Measurements from ENCODE around the gene HSPB7.

HSPB7 gene

DNA sequence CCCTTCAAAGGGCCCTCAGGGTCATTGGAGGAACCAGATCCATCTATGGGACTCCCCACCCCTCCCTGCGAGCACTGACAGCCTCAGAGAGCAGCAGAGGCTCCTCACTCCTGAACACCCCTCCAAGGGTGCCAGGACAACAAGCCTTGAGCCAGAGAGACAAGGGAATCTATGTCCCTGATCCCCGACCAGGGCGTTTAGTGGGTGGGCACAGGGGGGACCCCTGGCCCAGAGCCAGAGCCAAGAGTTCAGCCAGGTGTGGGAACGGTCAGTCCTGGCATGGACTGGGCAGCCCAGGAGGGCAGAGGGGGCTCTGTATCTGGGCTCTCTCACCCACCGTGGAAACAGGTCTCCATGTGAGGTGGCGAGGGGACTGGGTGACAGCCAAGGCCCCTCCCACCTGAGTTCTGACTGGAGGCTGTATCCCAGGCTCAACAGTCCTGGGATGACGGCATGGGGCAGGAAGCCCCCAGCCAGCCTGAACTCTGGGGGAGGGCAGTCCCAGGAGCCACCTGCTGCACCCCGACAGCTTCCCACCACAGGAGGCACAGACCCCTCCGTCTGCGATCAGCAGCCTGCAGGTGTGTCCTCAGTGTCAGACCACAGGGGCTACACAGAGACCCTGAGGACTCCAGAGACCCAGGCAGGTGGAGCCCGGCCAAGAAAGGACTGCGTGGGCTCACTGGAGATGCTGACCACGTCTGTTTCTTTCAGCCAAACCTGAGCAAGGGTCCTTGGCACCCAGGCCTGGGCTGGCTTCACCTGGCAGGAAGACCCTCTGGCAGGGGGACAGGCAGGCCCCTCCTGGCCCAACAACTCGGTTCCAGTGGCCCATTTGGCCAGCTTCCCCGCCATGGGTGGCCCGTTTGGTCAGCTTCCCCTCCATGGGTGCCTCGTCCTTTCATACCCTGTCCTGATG is 25.0 kb downstream of the HSPB7 start:
- in situ Hi-C loops (cut with MboI; ENCODE audit: low pct_unique_long_range_greater_than_20kb, low sequenced_read_pairs, unreplicated experiment) = loop anchor here (10.0 kb wide), 1 partner anchor 178 kb away; no protein-coding TSS in a partner anchor
- TF ChIP-seq, protein P1, sequence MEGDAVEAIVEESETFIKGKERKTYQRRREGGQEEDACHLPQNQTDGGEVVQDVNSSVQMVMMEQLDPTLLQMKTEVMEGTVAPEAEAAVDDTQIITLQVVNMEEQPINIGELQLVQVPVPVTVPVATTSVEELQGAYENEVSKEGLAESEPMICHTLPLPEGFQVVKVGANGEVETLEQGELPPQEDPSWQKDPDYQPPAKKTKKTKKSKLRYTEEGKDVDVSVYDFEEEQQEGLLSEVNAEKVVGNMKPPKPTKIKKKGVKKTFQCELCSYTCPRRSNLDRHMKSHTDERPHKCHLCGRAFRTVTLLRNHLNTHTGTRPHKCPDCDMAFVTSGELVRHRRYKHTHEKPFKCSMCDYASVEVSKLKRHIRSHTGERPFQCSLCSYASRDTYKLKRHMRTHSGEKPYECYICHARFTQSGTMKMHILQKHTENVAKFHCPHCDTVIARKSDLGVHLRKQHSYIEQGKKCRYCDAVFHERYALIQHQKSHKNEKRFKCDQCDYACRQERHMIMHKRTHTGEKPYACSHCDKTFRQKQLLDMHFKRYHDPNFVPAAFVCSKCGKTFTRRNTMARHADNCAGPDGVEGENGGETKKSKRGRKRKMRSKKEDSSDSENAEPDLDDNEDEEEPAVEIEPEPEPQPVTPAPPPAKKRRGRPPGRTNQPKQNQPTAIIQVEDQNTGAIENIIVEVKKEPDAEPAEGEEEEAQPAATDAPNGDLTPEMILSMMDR (IDR thresholded peaks at IDR 0.05; ENCODE audit: extremely low read depth, insufficient read depth, missing control alignments) = no peak

DNA sequence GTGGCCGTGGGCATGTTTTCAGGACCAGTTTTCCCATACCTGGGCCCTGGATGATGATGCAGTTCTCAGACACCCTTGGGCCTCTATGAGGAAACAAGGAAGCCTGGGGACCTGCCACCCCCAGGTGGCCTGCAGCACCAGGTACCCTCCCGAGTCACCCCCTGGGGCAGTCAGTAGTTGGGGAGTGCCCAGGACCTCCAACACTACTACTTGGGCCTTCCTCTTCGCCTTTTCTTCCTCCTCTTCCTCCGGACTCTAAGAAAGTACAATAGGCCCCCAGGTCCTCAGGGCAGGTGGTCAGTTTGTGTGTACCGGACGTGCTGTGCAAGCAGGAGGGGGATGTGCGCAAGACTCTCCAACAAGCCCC is 25.7 kb downstream of the HSPB7 start:
- in situ Hi-C loops (cut with MboI; ENCODE audit: low pct_unique_long_range_greater_than_20kb, low sequenced_read_pairs, unreplicated experiment) = loop anchor here (10.0 kb wide), 1 partner anchor 177 kb away; no protein-coding TSS in a partner anchor
- DNase-seq (ENCODE audit: low spot score) = no peak
- TF ChIP-seq, protein P1 (IDR thresholded peaks at IDR 0.05; ENCODE audit: extremely low read depth, insufficient read depth, missing control alignments) = no peak

More for the DNA sequence above, 25.0 kb downstream of the HSPB7 start:
- DNase-seq (ENCODE audit: low spot score) = no peak

DNA sequence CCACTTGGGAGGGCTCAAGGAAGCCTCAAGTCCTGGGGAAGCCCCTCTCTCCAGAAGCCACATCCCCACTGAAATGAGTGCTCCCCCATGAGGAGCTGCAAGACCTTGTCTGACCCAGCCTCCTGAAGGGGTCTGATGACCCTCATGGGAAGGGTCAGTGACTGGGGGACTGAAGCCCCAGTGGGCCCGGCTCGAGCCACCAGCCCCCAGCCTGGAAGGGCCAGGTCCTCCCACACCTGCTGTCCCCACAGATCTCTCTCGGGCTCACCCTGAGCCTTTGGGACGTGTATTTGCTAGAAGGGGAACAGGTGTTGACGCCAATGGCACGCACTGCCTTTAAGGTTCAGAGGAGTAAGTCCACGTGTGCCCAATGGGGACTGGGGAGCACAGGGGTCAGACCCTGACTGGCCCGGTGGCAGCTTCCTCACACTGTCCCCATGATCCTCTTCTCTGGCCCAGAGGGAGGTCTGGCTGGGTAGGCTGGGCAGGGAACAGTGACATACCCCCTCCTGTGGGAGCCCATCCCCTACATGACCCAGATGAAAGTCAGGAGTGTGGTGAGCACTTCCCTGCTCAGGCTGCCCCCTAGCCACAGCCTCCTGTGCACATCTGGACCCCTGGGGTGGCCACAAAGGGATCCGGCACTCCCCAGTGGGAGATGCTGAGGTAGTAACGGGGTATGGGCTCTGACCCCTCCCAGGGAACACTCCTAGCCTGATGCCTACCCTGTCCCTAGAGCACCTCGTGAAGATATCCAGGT is 26.2 kb downstream of the HSPB7 start:
- TF ChIP-seq, protein P1 (IDR thresholded peaks at IDR 0.05; ENCODE audit: extremely low read depth, insufficient read depth, missing control alignments) = no peak
- in situ Hi-C loops (cut with MboI; ENCODE audit: low pct_unique_long_range_greater_than_20kb, low sequenced_read_pairs, unreplicated experiment) = loop anchor here (10.0 kb wide), 1 partner anchor 177 kb away; no protein-coding TSS in a partner anchor
- no peak for DNase-seq (ENCODE audit: low spot score)

DNA sequence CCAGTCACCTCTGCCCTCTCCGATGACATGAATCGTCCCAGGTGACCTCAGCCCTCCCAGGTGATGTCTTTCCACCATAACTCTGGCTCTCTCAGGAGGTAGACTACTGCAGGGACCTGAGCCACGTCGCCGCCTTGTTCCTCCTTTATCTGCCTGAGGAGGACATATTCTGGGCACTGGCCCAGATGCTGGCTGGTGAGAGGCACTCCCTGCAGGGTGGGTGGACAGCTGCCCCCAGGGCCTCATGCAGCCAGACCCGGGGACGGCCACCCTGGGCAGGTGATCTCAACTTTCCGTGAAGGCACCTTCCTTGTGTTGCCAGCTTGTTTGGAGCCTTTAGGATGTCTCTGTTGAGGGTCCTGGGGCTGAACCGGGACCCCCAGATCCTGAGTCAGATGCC is 28.1 kb downstream of the HSPB7 start:
- DNase-seq (ENCODE audit: low spot score) = no peak
- TF ChIP-seq, protein P1 (IDR thresholded peaks at IDR 0.05; ENCODE audit: extremely low read depth, insufficient read depth, missing control alignments) = no peak
- in situ Hi-C loops (cut with MboI; ENCODE audit: low pct_unique_long_range_greater_than_20kb, low sequenced_read_pairs, unreplicated experiment) = loop anchor here (10.0 kb wide), 1 partner anchor 175 kb away; no protein-coding TSS in a partner anchor

DNA sequence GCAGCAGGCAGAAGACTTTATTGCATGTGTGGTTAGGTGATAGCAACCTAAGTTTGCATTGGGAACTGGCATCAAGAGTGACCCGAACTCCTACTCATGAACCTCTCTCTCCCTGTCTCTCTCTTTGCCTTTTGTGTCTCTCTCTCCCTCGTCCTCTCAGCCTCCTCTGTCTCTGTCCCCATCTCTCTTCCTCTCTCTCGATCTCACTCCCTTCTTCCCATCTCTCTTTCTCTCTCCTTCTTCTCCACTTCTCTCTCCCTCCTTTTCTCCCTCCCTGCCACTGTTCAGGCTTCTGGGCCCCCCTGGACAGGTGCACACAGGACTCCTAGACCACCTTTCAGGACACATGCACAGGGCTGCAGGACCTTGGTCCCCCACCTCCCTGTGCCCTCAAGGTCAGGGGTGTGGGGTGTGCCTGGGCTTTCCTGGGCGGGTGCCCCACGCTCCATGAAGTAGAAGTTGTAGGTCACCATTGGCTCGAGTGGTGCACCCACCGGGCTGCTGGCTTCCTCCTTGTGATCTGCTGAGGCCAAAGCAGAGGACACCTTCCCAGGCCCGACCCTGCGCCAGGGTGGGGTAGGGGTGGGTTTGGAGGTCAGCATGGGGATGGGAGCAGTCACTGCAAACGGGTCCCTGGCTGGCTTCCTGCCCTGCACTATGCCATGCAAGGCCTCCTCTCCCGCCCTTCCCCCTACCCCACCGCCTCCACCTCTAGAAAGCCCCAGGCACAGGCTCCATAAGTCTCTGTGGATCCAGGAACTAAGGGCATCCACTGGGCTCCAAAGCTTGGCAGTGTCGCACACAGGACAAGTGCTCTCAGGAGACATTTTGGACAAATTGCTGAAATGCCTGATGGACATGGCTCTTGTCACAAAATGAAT is 28.7 kb downstream of the HSPB7 start:
- in situ Hi-C loops (cut with MboI; ENCODE audit: low pct_unique_long_range_greater_than_20kb, low sequenced_read_pairs, unreplicated experiment) = no loop called here
- no peak for DNase-seq (ENCODE audit: low spot score)
- TF ChIP-seq, protein P1 (IDR thresholded peaks at IDR 0.05; ENCODE audit: extremely low read depth, insufficient read depth, missing control alignments) = no peak

Measured in GM13977 (cell line).